Measurements from ENCODE around the gene SYCP2. TPM values are rescaled to one million over a fixed set of nuclear protein-coding genes. Genes with fewer than 3 reads are reported as not detected.
A peak's percentile ranks its signal among the peaks of the same experiment; 100 is the strongest.

SYCP2 gene
- total RNA-seq, 2 donors from 2014 or later, result 4.8 to 10.6 TPM

- Histone ChIP-seq H3K4me3 (no peak overlapping the region), H3K27me3 (replicated peaks; ENCODE audit: insufficient read depth) (no peaks in the 10 kb centered on the region), H3K9me3 (no peaks in the 10 kb centered on the region), H3K36me3 (no peaks in the 10 kb centered on the region), H3K4me1 (replicated peaks) (peaks cover 4% of the 10 kb centered on the region), H3K27ac (peak overlapping the region; percentile 39 to 45)
- WGBS, result 52% methylated on average over 12 of the region's 12 CpGs
- intact Hi-C loops (cut with DNase I), result no loop called here
- DNase-seq (ENCODE audit: low spot score), result peak; percentile 76
- TF ChIP-seq POLR2AphosphoS5 (IDR thresholded peaks at IDR 0.05) (peak; percentile 77), POLR2A (IDR thresholded peaks at IDR 0.05) (no peak), CTCF (IDR thresholded peaks at IDR 0.05) (no peak)
Measured at GRCh38 chr20:59972037-59972801, 38.8 kb upstream of the SYCP2 start.

- H3K4me1 ChIP-seq (replicated peaks), result peaks cover 4% of the 10 kb centered on the region
- no peaks in the 10 kb centered on the region for H3K36me3 ChIP-seq
- no peaks in the 10 kb centered on the region for H3K9me3 ChIP-seq
- TF ChIP-seq CTCF (IDR thresholded peaks at IDR 0.05), result no peak
- no peak for TF ChIP-seq POLR2A (IDR thresholded peaks at IDR 0.05)
- TF ChIP-seq POLR2AphosphoS5 (IDR thresholded peaks at IDR 0.05), result no peak
- H3K27ac ChIP-seq, result peak overlapping the region; percentile 39 to 45
- intact Hi-C loops (cut with DNase I), result no loop called here
- DNase-seq (ENCODE audit: low spot score), result no peak
- H3K4me3 ChIP-seq, result no peak overlapping the region
- H3K27me3 ChIP-seq (replicated peaks; ENCODE audit: insufficient read depth), result no peaks in the 10 kb centered on the region
- WGBS, result 62% methylated on average over 1 of the region's 1 CpG
Measured at GRCh38 chr20:59971428-59971827, 38.0 kb upstream of the SYCP2 start.

GRCh38 chr20:59966428-59966827 lies 33.0 kb upstream of the SYCP2 start:
- intact Hi-C loops (cut with DNase I), result no loop called here
- peaks cover 4% of the 10 kb centered on the region for H3K4me1 ChIP-seq (replicated peaks)
- H3K9me3 ChIP-seq, result no peaks in the 10 kb centered on the region
- 88% methylated on average over 3 of the region's 3 CpGs for WGBS
- no peak for DNase-seq (ENCODE audit: low spot score)
- no peaks in the 10 kb centered on the region for H3K36me3 ChIP-seq
- H3K27me3 ChIP-seq (replicated peaks; ENCODE audit: insufficient read depth), result no peaks in the 10 kb centered on the region
- no peak overlapping the region for H3K27ac ChIP-seq
- TF ChIP-seq POLR2AphosphoS5 (IDR thresholded peaks at IDR 0.05) (no peak), POLR2A (IDR thresholded peaks at IDR 0.05) (no peak), CTCF (IDR thresholded peaks at IDR 0.05) (no peak)
- H3K4me3 ChIP-seq, result no peak overlapping the region

GRCh38 chr20:59962155-59962554 lies 28.7 kb upstream of the SYCP2 start:
- H3K4me1 ChIP-seq (replicated peaks), result no peaks in the 10 kb centered on the region
- H3K27me3 ChIP-seq (replicated peaks; ENCODE audit: insufficient read depth), result no peaks in the 10 kb centered on the region
- H3K27ac ChIP-seq, result peak overlapping the region in 1 of 2 donors; percentile 26
- no peak overlapping the region for H3K4me3 ChIP-seq
- intact Hi-C loops (cut with DNase I), result no loop called here
- DNase-seq (ENCODE audit: low spot score), result no peak
- no peak for TF ChIP-seq CTCF (IDR thresholded peaks at IDR 0.05)
- TF ChIP-seq POLR2A (IDR thresholded peaks at IDR 0.05), result no peak
- no peaks in the 10 kb centered on the region for H3K9me3 ChIP-seq
- 63% methylated on average over 6 of the region's 6 CpGs for WGBS
- no peaks in the 10 kb centered on the region for H3K36me3 ChIP-seq

- 33% methylated on average over 2 of the region's 2 CpGs for WGBS
Measured at GRCh38 chr20:59961423-59961822, 28.0 kb upstream of the SYCP2 start.

More at GRCh38 chr20:59961423-59961822, 28.0 kb upstream of the SYCP2 start:
- no peak for TF ChIP-seq POLR2A (IDR thresholded peaks at IDR 0.05)
- TF ChIP-seq POLR2AphosphoS5 (IDR thresholded peaks at IDR 0.05), result peak; percentile 51
- H3K36me3 ChIP-seq, result no peaks in the 10 kb centered on the region
- intact Hi-C loops (cut with DNase I), result no loop called here
- no peaks in the 10 kb centered on the region for H3K27me3 ChIP-seq (replicated peaks; ENCODE audit: insufficient read depth)
- peak; percentile 34 for DNase-seq (ENCODE audit: low spot score)
- no peak overlapping the region for H3K4me3 ChIP-seq
- no peaks in the 10 kb centered on the region for H3K4me1 ChIP-seq (replicated peaks)
- peak overlapping the region in 1 of 2 donors; percentile 26 for H3K27ac ChIP-seq
- H3K9me3 ChIP-seq, result no peaks in the 10 kb centered on the region
